ENCODE results near the gene PMPCB.
"Not testable (repeated sequence)": the region's sequence is repeated elsewhere in the genome, so short reads cannot be mapped to it uniquely, and the experiment has no call there.

The PMPCB gene, protein sequence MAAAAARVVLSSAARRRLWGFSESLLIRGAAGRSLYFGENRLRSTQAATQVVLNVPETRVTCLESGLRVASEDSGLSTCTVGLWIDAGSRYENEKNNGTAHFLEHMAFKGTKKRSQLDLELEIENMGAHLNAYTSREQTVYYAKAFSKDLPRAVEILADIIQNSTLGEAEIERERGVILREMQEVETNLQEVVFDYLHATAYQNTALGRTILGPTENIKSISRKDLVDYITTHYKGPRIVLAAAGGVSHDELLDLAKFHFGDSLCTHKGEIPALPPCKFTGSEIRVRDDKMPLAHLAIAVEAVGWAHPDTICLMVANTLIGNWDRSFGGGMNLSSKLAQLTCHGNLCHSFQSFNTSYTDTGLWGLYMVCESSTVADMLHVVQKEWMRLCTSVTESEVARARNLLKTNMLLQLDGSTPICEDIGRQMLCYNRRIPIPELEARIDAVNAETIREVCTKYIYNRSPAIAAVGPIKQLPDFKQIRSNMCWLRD

DNA sequence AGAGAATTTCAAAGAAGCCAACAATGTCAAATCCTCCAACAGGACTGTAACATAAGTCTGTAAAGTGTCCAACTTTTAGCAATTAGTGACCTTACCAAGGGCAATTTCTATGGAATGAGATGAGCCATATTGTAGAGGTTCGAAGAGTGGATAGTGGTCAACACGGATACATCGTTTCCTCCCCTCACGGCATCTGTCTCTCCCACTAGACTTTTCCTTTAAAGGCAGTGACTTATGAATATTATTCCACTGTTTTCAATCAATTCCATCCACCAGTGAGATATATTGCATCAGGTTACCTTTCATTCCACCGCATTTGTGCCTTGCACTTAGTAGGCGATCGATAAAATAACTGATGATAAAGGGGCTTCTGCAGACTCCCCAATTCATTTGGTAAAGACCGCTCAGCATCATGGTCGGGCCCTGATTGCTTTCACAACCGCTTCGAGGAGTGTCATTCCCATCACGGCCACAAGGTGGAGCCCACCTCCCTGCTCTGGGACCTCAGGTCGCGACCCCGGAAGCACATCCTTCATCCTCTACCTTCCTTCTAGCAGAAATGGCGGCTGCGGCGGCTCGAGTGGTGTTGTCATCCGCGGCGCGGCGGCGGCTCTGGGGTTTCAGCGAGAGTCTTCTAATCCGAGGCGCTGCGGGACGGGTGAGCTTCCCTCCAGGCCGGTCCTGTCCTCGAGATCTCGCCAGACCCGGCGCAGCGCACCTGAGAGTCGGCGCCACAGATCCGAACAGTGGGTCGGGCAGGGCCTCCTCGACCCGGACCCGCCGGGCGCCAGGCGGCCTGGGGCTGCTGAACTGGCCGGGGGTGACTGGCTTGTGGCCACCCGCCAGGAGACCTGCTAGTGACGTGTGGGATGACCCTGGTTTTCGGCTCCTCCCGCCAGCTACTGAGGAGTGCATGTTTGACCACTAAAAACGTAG, at the start of gene PMPCB:
TSS of gene PMPCB (plus strand) at position 535 of the 936 bp plus-strand sequence. CDS start at position 560, 25 bp downstream.
- DNase-seq: peak; percentile 81

DNA sequence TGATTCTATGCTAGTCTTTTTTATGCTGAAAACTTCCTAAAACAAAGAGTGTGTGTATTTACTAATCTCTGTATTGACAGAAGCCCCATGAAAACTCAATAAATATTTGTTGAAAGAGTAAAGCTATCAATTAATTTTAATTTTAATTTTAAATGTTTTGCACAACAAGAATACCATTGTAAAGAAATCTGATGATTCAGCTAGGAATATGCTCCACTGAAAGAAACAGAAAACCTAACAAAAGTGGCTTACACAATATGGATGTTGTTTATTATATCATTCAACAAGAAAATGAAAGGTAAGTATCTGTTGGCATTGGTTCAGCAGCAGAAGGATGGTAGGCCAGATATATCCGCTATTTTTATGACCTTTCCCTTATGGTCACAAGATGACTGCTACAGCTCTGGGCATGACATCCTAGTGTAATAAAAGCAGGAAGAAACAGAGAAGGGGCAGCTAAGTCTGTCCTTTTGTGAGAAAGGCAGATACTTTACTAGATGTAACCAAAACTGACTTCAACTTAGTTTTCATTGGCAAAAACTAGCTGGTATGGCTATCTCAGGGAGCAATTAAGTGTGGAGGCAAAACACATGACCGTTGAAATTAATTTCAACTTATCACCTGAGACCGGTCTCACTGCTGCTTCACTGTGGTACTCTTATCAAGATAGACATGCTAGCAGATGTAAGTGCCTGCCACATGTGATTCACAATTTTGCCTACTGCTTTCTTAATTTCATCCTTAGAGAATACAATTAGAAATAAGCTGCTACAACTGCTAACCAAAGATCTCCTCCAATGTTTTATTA, 43.3 kb upstream of the PMPCB start:
- DNase-seq: not testable (repeated sequence)

DNA sequence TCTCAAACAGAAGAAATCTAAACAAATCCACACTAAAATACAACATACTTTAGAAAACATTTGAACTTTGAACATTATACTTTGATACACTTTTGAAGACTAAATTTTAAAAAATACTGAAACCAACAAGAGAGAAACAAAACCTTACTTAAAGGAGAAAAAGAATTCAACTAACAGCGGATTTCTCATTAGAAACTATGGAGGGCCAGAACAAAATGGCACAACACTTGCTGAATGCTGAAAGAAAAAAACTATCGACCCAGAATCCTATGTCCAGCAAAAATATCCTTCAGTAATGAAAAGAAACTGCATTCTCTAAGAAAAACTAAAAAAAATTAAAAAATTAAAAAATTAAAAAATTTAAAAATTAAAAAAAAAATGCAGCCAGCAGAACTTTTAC, 33.2 kb upstream of the PMPCB start:
- not testable (repeated sequence) for DNase-seq

DNA sequence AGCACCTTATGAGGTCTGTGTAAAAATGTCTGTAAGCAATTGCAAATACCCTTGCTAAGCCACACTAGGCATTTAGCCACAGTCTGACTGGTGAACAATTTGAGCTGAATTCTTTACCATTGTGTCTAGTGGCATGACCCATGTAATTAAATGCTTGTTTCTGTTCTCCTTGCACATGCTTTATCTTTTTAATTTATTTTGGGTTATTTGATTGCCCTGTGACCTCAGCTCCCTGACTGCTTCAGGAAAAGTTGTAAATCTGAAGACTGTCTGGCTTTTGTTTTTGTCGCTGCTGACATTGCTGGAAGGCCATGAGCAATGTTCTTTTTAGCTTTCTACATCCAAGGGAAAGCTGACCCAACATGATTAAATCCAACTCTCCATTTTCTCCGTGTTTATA, 31.0 kb upstream of the PMPCB start:
- not testable (repeated sequence) for DNase-seq

DNA sequence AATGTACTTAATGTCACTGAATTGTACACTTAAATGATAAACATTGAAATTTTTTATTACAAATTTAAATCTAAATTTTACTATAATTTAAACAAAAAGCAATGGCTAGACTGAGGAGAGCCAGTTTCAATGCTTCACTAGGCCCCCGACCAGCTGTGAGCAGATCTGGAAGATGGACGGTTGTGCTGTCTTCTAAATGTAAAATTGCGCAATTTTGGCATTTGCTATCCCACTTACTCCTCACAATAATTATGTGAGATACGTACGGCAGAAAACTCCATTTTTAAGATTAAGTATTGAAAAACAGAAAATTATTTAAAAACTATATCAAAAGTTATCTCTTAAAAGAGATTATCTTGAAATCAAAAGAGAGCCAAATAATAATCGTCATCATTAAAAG, 23.9 kb upstream of the PMPCB start:
- DNase-seq: not testable (repeated sequence)

DNA sequence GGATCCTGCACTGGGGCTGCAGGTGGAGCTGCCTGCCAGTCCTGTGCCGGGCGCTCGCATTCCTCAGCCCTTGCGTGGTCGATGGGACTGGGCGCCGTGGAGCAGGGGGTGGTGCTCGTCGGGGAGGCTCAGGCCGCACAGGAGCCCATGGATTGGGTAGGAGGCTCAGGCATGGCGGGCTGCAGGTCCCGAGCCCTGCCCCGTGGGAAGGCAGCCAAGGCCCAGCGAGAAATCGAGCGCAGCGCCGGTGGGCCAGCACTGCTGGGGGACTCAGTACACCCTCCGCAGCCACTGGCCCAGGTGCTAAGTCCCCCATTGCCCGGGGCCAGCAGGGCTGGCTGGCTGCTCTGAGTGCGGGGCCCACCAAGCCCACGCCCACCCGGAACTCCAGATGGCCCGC, 22.4 kb upstream of the PMPCB start:
- DNase-seq: not testable (repeated sequence)

DNA sequence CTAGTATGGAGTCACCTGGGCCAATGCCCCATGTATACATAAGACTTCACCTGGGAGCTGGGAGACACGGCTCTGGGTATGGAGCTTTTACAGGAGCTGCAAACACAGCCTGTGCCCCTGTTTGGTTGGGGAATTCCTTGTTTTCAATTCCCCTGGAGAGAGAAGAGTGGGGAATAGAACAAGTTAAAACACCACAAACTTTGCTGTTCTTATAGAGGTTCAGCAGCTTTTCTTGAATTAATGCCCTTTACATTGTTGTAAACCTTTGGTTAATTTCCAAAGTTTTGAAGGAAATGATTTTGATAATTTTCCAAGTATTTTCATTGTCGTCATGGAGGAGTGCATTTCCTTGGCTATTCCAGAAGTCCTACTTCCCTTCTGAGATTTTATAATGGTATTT, 19.0 kb upstream of the PMPCB start:
- DNase-seq: not testable (repeated sequence)

DNA sequence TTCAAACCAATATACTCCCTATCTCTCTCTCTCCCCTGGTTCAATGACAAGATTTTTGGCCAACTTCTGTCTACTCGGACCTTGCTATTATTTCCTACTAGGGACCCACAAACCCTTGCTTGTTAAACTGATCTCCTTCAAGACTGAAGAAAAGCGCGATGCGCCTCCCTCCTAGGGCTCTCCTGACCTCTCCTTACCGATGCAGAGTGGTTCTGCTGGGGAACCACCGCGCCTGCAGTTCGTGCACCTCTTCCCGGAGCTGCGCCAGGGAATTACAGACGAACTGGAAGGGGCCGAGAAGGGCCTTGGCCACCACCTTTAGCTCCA, 17.6 kb upstream of the PMPCB start:
- not testable (repeated sequence) for DNase-seq

DNA sequence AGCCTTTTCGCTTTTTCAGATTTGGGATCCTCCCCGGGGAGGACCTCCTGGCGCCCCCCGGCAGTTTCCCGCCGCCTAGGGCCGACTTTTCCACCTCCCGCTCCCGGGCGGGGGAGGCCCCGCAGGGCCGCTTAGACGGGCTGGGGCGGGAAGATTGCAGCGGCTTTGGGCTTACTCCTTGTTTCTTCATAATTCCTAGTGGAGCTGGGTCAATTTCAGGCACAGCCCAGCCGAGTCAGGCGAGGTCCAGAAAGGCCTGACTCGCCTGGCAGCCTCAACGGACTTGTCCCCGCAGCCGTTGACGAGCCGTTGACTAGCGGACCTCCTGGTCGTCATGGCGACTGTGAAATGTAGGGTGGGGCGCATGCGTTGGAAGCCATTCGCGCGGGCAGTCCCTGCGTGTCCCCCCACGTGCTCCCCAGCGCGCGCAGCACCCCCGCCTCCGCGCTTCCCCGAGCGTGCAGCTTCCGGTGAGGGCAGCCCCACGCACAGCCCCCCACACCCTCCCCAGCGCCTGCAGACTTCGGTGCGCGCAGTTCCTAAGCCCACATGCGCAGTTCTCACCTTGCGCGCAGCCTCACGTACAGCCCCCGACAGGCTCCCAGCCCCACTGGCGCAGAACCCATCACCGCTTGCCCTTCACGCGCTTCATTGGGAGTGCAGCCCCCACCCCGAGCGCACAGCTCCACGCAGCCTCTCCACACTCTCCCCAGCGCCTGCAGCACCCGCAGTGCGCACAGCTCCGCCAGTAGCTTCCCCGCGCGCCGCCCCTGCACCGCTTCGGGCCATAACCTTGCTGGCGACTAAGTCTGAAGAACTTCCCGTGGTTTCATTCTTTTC, 17.1 kb upstream of the PMPCB start:
- DNase-seq: peak; percentile 42

DNA sequence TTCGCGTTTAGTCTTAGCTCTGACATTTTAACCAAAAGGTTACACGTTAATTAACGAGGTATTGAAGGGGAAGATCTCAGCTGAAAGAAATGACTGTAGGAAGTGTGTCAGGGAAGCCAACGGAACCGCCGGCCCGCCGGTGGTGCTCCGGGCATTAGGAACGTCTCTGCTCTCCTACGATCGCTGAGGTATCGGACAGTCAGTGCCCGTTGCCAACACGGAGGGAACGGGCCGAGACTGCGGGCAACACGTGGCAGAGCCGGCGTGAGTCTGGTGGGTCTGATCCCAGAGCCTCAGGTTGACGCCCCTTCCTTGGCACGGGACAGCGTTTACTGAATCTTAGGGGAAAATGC, 16.5 kb upstream of the PMPCB start:
- DNase-seq: not testable (repeated sequence)

DNA sequence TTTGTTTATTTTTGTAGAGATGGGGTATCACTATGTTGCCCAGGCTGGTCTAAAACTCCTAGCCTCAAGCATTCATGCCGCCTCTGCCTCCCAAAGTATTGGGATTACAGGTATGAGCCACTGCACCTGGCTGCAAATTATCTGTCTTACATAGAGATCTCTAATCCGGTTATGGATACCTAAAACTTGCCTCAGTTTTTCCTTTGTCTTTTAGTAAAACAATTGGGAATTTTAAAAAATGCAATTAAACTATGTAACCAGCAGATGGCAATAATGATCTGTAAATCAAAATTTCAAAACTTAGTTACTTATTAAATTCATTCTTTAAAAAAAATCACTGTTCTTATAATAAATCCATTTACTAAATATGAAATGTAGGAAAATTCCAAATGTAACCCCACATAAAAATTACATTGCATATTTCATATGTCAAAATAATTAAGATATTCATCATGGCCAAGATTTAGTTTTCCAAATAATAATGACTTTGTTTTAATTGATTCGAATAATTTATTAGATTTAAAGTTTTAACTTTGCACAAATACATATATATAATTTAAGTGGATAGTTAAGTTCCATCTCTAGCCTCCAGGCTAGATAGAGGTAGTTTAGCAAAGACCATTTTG, 14.3 kb upstream of the PMPCB start:
- DNase-seq: not testable (repeated sequence)

DNA sequence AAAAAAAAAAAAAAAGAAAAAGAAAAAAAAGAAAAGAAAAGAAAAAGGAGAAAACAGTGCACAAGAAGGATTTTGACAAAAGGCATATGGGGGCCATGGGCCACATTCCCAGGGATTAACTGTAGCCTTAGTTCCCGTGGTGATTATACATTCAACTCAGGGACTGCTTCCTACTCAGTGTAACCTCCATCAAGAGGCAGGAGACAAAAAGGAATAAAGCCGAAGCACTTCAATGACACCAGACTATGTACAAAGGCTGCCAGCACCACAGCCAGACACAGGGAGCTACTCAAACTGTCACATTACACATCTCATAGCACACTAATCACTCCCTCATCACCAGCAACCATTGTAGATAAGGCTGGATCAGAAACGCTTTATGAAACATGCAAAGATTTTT, 5.1 kb upstream of the PMPCB start:
- DNase-seq: no peak

DNA sequence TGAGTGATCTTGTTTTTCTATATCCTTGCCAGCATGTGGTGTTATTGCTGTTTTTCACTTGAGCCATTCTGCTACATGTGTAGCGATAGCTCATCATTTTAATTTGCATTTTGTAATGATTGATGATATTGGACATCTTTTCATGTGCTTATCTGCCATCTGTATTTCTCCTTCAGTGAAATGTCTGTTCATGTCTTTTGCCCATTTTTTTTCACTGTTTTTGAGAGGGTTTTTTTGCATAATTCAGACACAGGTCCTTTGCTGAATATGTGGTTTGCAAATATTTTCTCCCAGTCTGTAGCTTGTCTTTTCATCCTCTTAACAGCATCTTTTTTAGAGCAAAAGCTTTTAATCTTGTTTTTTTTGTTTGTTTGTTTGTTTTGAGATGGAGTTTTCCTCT, 3.7 kb upstream of the PMPCB start:
- DNase-seq: no peak

DNA sequence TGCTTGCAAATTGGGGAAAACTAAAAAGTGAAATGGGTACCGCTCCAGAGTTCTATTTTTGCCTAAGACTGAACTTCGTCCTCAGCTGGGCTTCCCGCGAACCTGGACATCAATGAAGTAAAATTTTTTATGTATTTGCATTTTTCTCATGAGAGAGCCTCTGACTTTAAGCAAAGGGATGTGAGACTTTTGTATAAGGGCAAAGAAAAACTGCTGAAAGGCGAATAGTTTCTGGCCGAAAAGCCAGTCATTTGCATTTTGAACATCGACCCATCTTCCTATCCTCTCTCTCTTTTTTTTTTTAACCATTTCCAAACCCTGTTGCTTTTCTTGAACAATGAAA, 573 bp downstream of the PMPCB start:
- DNase-seq: no peak

DNA sequence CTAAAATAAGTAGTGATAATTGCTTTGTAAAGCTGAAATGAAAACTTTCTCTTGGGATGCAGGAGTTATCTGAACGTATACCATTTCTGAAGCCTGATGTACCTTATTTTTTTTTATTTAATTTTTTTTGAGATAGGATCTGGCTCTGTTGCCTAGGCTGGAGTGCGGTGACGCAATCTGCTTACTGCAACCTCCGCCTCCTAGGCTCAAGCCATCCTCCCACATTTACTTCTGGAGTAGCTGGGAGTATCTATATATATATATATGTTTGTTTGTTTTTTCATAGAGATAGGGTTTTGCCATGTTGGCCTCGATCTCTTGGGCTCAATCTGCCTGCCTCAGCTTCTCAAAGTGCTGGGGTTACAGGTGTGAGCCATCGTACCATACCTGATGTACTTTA, 2.4 kb downstream of the PMPCB start:
- DNase-seq: no peak

DNA sequence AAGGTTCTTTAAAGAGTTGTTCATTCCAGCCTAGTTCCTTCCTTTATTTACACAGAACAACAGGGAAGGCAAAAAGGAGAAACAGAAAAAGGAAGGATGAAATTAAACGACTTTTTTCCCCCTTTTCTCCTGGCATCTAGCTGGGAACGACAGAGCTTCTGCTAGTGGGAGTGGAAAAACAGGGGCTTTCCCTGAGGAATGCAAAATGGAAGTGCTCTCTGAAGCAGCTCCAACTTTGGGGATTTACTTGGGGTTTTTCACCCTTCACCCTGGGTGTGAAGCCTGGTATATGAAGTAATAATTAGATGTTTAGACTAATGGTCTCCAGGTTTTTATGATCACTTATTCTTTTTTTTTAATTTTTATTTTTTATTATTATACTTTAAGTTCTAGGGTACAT, 4.2 kb downstream of the PMPCB start:
- no peak for DNase-seq

DNA sequence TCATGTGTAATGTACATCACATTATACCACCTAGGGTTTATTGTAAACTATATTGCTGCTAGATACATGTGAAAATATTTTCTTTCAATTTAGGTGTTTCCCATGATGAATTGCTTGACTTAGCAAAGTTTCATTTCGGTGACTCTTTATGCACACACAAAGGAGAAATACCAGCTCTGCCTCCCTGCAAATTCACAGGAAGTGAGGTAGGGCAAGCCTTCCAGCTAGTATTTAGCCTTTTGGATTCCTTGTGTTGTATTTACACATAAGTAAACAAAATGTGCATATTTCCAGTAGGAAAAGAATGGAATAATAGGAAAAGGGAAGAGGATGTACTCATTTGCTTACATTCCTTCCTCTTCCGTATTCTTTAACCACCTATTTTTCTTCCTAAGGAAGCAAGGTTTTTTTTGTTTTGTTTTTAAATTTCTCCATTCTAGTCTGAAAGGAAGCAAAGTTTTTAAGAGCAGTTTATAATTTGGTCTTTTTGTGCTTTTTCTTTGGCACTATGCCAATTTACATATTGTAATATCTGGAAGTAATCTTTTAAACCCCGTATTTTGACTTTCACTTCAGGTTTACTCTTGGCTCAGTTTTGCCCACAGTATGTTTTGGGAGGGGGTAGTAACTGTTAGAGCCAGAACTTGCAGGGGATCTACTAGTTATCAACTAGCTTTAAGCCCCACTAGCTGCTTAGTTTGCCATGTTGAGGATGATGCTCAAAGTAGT, 10.4 kb downstream of the PMPCB start:
- no peak for DNase-seq

DNA sequence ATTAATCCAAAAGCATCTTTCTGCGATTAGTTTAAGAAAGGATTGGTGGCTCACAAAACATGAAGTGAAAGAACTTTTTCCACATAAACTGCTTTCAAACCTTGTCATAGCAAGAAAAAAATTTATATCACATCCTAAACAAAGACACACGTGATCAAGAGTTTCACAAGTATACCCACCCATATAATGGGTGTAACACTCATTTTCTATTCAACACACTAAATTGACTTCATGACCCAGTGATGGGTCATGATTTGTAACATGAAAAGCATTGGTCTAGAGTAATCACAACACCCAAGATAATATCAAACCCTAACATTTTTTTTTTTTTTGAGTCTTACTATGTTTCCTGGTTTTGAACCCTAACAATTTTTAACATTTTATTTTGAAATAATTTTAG, 17.6 kb downstream of the PMPCB start:
- DNase-seq: no peak

DNA sequence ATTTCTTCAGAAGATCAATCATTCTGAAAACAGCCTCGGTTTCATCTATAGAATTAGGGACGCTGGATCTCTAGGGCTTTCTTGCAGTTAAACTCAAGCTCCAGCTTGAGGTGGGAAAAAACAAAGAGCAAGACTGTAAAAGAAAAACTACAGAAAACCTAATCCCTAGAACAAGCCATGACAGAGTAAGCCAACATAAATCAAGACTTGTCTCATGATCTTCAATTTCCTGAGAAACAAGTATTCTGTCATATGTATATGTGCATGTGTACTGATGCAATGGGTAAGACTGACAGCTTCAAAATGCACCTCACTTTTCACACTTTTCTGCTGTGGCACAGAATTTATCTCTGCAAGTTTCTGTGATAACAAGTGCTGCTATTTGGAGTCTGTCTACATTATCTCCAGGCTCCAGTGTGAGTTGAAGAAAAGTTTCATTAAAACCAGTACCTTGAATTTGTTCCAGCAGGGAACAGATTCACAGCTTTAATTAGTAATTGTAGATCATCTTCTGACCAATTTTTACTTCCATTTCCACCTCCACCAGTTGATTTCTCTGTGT, 19.2 kb downstream of the PMPCB start:
- DNase-seq: no peak

DNA sequence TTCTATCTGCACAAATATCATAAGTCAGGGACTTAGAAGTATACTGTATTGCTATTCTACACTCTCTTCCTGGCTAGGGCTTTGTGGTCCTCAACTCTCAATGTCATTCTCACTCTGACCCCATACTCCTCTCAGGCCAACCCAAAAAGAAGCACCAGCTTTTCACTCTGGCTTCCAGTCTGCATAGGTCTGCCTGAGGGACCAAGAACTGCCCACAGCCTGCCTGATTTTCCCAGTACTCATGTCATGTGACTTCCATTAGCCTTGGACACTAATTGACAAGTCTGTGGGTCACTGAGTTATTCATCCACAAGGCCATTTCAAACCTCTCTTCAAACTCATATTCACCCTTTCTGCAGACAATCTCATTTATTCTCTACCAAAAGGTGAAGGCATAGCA, 19.8 kb downstream of the PMPCB start:
- no peak for DNase-seq

DNA sequence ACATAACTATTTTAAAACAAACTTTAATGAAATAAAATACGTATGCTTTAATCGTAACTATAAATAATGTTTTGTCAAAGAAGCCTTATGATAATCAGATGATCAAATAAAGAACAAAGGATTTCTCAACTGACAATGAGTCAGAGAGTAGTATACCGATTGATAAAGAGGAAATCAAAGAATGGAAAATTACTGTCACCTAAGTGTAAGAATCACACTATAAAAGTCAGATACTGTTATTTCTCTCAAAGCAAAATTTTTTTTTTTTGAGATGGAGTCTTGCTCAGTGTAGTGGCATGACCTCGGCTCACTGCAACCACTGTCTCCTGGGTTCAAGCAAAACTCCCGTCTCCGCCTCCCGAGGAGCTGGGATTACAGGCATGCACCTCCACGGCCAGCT, 28.5 kb downstream of the PMPCB start:
- no peak for DNase-seq

All from GOT3 (cell line).